GM12878 (cell line): Measurements from ENCODE around the gene B3GALNT2.

ENCODE experiments used
- JUND ChIP-seq: IDR thresholded peaks from 2 replicates; pipeline ENCODE4 v1.6.1; 2012; ENCODE audit warnings: low read depth, mild to moderate bottlenecking, low read length, improper control_type of control experiment, moderate library complexity
- MYC ChIP-seq: IDR thresholded peaks from 2 replicates; pipeline ENCODE4 v1.6.1; 2011; ENCODE audit warnings: mild to moderate bottlenecking, low read length, moderate library complexity, inconsistent platforms; ENCODE audit not compliant: insufficient read depth, insufficient replicate concordance, insufficient read length, severe bottlenecking
- POLR2A ChIP-seq: IDR thresholded peaks from 2 replicates; pipeline ENCODE4 v1.6.1; 2011; ENCODE audit warnings: low read depth, mild to moderate bottlenecking, low read length
- STAT3 ChIP-seq: IDR thresholded peaks from 2 replicates; pipeline ENCODE4 v1.6.1; 2011; ENCODE audit warnings: low read depth, low read length, improper control_type of control experiment
- TF ChIP-seq, protein P1 (sequence below), 3 experiments: IDR thresholded peaks in 2 of 3; conservative IDR thresholded peaks in 1 of 3; 2 replicates each; pipeline ENCODE4 v1.5.1; 2011; ENCODE audit warnings: low read depth in 3 of 3, low read length in 3 of 3, mild to moderate bottlenecking in 3 of 3, control low read depth in 2 of 3, moderate library complexity in 2 of 3, inconsistent platforms in 1 of 3, mixed read lengths in 1 of 3; ENCODE audit not compliant: control insufficient read depth in 2 of 3, insufficient read depth in 1 of 3; ENCODE audit errors: extremely low read depth in 1 of 3

DNA sequence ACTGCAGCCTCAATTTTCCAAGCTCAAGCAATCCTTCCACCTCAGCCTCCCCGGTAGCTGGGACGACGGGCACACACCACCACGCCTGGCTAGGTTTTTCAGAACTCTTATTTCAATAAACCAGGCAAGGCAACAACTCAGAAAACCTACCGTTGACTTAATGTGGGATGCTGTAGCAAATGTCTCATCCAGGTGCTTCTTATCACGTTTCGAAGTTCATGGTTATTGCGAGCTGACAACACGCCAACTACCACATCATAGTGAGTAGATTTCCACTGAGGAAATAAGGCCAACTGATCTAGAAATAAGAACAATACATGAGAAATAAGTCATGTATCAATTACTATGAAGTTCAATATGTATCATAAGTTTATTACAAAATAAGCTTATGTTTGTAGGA lies 9.7 kb downstream of the B3GALNT2 start:
- TF ChIP-seq, protein P1, sequence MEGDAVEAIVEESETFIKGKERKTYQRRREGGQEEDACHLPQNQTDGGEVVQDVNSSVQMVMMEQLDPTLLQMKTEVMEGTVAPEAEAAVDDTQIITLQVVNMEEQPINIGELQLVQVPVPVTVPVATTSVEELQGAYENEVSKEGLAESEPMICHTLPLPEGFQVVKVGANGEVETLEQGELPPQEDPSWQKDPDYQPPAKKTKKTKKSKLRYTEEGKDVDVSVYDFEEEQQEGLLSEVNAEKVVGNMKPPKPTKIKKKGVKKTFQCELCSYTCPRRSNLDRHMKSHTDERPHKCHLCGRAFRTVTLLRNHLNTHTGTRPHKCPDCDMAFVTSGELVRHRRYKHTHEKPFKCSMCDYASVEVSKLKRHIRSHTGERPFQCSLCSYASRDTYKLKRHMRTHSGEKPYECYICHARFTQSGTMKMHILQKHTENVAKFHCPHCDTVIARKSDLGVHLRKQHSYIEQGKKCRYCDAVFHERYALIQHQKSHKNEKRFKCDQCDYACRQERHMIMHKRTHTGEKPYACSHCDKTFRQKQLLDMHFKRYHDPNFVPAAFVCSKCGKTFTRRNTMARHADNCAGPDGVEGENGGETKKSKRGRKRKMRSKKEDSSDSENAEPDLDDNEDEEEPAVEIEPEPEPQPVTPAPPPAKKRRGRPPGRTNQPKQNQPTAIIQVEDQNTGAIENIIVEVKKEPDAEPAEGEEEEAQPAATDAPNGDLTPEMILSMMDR (IDR thresholded peaks at IDR 0.05 in 2 of 3, conservative IDR thresholded peaks at IDR 0.05 in 1 of 3; ENCODE audit: control insufficient read depth in 2 of 3, extremely low read depth in 1 of 3, insufficient read depth in 1 of 3, low read depth in 3 of 3, low read length in 3 of 3), result no peak
- TF ChIP-seq POLR2A, result no peak
- no peak for TF ChIP-seq JUND
- TF ChIP-seq MYC, result no peak
- TF ChIP-seq STAT3, result no peak
